Measurements from ENCODE around the gene MAP3K15.

DNA sequence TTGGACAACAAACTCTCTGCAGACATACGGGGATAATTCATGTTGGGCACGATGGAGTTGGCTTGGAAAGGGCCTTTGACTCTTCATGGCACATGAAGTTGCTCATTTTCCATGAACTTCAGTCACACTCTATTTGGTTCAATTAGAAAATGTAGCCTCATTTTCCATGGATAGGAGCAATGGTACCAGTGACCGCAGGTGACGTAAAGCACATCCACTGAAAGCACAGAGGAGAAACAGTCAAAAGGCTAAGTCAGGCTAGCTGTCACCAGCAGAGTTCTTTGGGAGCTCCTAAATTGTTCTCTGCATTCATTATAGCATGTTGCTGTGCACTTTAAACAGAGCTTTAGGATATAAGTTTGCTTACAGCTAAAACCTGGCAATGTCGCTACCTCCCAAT, 39.9 kb upstream of the MAP3K15 start:
- TF ChIP-seq, protein P1, sequence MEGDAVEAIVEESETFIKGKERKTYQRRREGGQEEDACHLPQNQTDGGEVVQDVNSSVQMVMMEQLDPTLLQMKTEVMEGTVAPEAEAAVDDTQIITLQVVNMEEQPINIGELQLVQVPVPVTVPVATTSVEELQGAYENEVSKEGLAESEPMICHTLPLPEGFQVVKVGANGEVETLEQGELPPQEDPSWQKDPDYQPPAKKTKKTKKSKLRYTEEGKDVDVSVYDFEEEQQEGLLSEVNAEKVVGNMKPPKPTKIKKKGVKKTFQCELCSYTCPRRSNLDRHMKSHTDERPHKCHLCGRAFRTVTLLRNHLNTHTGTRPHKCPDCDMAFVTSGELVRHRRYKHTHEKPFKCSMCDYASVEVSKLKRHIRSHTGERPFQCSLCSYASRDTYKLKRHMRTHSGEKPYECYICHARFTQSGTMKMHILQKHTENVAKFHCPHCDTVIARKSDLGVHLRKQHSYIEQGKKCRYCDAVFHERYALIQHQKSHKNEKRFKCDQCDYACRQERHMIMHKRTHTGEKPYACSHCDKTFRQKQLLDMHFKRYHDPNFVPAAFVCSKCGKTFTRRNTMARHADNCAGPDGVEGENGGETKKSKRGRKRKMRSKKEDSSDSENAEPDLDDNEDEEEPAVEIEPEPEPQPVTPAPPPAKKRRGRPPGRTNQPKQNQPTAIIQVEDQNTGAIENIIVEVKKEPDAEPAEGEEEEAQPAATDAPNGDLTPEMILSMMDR (optimal IDR thresholded peaks at IDR 0.05 in 1 of 3, IDR thresholded peaks at IDR 0.05 in 1 of 3, conservative IDR thresholded peaks at IDR 0.05 in 1 of 3; ENCODE audit: extremely low read depth in 1 of 3, insufficient read depth in 2 of 3, low read length in 3 of 3), result no peak
- no peak for TF ChIP-seq EZH2 (IDR thresholded peaks at IDR 0.05; ENCODE audit: low read length)

Measured in keratinocyte (primary cell).